Stomach smooth muscle (tissue), 2 donors: ENCODE measurements around the gene CYP2D6.

Experiments used
- H3K27ac ChIP-seq: one replicate; pipeline ENCODE4 v1.7.0; 2013; ENCODE audit warnings: mild to moderate bottlenecking, low read length, inconsistent platforms
- H3K27me3 ChIP-seq, 2 donors: one replicate each; pipeline ENCODE4 v1.7.0; 2013; ENCODE audit warnings: low read length in 2 of 2; ENCODE audit not compliant: insufficient read depth in 2 of 2, control insufficient read depth in 1 of 2
- H3K36me3 ChIP-seq, 2 donors: one replicate each; pipeline ENCODE4 v1.7.0; 2013; ENCODE audit warnings: low read length in 2 of 2; ENCODE audit not compliant: control insufficient read depth in 2 of 2, insufficient read depth in 2 of 2
- H3K4me1 ChIP-seq: one replicate; pipeline ENCODE4 v1.7.0; 2013; ENCODE audit warnings: low read length; ENCODE audit not compliant: control insufficient read depth, insufficient read depth
- H3K4me3 ChIP-seq, 2 donors: one replicate each; pipeline ENCODE4 v1.7.0; 2013; ENCODE audit warnings: low read length in 2 of 2
- H3K9ac ChIP-seq, 2 donors: one replicate each; pipeline ENCODE4 v1.7.0; 2013; ENCODE audit warnings: low read length in 2 of 2, mild to moderate bottlenecking in 1 of 2
- H3K9me3 ChIP-seq, 2 donors: one replicate each; pipeline ENCODE4 v1.7.0; 2013; ENCODE audit warnings: low read length in 2 of 2; ENCODE audit not compliant: control insufficient read depth in 2 of 2
- donor health status: healthy.
- donor health status: Pancreatic carcinoma.

CYP2D6 gene

DNA sequence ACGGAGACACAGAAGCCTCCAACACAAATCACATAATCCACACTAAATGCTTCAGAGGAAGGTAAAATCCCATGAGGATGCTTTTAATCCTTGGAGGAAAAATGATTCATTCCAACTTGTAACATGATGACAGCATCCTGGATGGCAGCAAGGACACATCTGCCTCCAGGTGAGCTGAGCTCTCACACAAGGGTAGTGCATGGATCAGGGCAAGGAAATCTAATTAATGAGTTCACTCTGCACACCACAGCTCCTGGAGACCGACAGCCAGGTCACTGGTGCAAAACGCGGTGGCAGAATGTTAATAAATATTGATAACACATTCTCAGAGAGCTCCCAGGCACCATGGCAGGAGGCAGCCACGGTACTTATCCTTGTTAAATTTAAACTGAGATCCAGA is 40.3 kb upstream of the CYP2D6 start:
- H3K4me3 ChIP-seq, result no peak overlapping the region
- H3K36me3 ChIP-seq, result peaks cover 0 to 9% of the 10 kb centered on the region in 2 donors
- H3K9ac ChIP-seq, result no peak overlapping the region
- H3K27ac ChIP-seq, result no peak overlapping the region
- peaks cover 26% of the 10 kb centered on the region for H3K4me1 ChIP-seq
- H3K27me3 ChIP-seq, result no peaks in the 10 kb centered on the region
- H3K9me3 ChIP-seq, result no peaks in the 10 kb centered on the region

GRCh38 chr22:42169055-42169469 is 38.5 kb upstream of the CYP2D6 start:
- H3K27ac ChIP-seq, result no peak overlapping the region
- H3K4me1 ChIP-seq, result peaks cover 26% of the 10 kb centered on the region
- no peak overlapping the region for H3K9ac ChIP-seq

DNA sequence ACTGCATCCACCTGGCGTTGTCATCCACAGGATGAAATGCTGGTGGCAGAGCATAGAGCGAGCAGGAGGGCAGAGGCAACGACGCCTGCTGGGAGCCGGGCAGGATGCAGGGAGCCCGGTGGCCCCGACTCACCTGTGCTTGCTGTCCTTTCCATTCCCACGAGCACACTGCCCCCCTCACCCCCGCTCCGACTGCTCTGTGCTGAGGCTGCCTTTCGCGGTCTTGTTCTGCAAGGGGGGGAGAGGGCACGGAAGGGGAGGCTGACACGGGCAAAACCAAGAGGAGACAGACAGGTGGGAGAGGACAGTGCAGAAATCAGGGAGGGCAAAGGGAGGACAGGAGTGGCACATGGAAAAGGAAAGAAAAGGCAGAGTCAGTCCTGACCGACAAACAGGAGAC is 37.9 kb upstream of the CYP2D6 start:
- Histone ChIP-seq H3K27me3 (no peaks in the 10 kb centered on the region), H3K4me3 (no peak overlapping the region), H3K36me3 (peaks cover 6 to 17% of the 10 kb centered on the region in 2 donors), H3K4me1 (peaks cover 26% of the 10 kb centered on the region), H3K9me3 (no peaks in the 10 kb centered on the region), H3K9ac (no peak overlapping the region), H3K27ac (no peak overlapping the region)

More at GRCh38 chr22:42169055-42169469, 38.5 kb upstream of the CYP2D6 start:
- Histone ChIP-seq H3K9me3 (no peaks in the 10 kb centered on the region), H3K27me3 (no peaks in the 10 kb centered on the region), H3K36me3 (peaks cover 6 to 17% of the 10 kb centered on the region in 2 donors), H3K4me3 (no peak overlapping the region)

- Histone ChIP-seq H3K4me1 (peaks cover 19% of the 10 kb centered on the region), H3K4me3 (no peak overlapping the region), H3K9me3 (no peaks in the 10 kb centered on the region), H3K27ac (no peak overlapping the region), H3K9ac (no peak overlapping the region), H3K36me3 (peaks cover 6 to 20% of the 10 kb centered on the region in 2 donors), H3K27me3 (no peaks in the 10 kb centered on the region)
Measured at GRCh38 chr22:42167066-42167465, 36.5 kb upstream of the CYP2D6 start.

DNA sequence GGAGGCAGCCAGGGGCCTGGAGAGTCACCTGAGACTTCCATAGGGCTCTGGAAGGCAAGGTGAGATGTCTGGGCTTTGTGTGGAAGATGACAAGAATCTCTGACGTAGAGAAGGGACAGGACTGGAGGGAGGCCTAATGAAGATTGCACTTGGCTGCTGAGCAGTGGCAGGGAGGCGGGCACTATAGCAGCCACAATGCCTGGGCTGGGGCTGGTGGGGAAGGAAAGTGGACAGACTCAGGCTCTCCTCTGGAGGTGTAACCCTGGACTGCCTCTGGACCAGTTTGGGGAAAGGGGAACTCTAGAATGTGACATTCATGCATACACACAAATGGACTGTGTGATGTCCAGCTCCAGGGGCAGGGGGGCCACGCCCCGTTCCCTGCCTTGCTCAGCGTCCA is 34.3 kb upstream of the CYP2D6 start:
- Histone ChIP-seq H3K36me3 (peaks cover 10 to 20% of the 10 kb centered on the region in 2 donors), H3K4me1 (peaks cover 6% of the 10 kb centered on the region), H3K4me3 (no peak overlapping the region), H3K9ac (no peak overlapping the region), H3K27me3 (no peaks in the 10 kb centered on the region), H3K27ac (no peak overlapping the region), H3K9me3 (no peaks in the 10 kb centered on the region)

DNA sequence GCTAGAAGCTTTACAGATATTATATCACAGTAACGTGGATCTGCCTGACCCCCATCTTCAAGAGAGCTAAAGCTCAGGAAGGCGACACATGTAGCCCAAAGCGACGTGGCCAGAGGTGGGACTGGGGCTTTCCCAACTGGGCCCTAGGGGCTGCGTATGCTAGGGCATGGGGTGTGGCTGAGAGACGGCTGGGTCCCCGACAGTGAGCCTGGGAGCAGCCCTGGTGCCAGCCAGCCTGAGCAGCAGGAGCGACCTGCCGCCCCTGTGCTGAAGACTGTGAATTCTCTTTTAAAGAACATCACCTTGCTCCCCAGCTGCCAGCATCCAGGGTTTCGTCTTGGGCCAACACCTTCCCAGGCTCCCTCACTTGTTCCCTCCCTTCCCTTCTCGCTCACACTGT is 32.9 kb upstream of the CYP2D6 start:
- Histone ChIP-seq H3K36me3 (peaks cover 10 to 15% of the 10 kb centered on the region in 2 donors), H3K4me3 (no peak overlapping the region), H3K27me3 (no peaks in the 10 kb centered on the region), H3K27ac (no peak overlapping the region), H3K9ac (no peak overlapping the region), H3K4me1 (no peaks in the 10 kb centered on the region), H3K9me3 (no peaks in the 10 kb centered on the region)

DNA sequence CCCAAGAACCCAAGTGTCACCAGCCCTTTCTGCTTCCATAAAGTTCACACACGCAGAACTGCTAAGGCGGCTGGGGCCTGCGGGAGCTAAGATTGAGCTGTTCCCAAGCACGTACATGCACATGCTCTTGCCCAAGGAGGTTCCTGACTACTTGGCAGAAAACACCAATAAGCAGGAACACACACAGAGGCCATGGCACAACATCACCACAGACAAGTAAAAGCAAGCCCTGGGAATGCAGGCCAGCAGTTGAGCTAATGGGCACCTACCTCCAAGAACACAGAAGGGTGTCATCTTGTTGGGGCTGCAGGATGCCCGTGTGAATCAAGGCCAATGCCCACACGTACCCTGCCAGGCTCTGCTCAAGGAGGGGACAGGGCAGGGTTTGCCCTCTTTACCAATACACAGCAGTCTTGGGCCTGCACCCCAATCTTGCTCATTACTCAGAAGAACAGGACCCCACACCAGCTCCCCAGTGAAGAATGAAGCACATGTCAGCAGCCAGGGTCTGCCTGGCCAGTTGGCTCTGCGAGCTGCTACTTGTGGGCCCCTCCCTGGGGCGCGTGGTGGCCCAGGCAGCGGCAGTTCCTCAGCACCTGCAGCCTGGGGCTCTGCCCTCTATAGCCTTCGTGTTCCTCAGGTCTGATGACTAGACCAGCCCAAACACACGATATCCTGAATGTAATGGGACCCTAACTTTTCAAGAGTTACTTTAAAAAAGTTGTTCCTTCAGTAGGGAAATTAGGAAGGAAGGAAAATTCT is 32.3 kb upstream of the CYP2D6 start:
- no peak overlapping the region for H3K4me3 ChIP-seq
- H3K4me1 ChIP-seq, result no peaks in the 10 kb centered on the region
- no peak overlapping the region for H3K9ac ChIP-seq
- no peaks in the 10 kb centered on the region for H3K27me3 ChIP-seq
- no peak overlapping the region for H3K27ac ChIP-seq
- H3K9me3 ChIP-seq, result no peaks in the 10 kb centered on the region
- peaks cover 10 to 12% of the 10 kb centered on the region in 2 donors for H3K36me3 ChIP-seq

DNA sequence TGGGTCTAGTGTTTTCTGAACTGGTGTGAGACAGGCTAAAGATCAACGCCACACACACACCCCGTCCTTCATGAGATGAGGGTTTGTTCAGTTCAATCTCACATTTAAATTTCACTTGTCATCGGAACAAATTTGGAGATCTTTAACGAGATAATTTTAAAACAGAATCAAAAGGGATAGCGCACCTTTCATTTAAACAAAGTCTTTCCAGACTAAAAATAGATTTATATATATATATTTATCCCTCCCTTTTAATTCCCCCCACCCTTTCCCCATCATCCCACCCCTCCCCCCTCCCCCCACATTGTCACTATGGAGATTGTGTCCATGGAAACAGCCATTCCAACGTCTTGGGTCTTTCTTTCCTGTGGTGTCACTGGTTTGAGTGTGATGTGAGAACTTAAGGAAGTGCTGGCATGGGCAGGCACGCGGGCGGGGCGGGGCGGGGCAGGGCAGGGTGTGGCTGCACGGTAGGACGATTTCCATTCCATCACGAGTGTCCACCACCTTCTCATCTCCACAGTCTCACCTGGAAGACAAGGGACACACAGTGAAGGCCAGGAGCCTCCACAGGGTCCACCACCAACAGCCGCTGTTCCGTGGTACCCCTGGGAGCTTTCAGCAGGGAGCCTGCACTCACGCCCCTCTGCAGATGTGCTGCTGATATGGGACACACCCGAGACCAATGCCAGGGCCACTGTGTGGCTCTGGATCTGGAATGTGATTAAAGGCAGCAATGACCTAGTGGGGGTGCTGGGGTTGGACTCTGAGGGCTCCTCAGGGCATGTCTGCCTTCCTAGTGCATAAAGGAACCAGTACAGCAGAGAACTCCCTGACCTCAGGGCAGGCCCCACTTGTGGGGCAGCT is 30.5 kb upstream of the CYP2D6 start:
- Histone ChIP-seq H3K9me3 (no peaks in the 10 kb centered on the region), H3K4me1 (no peaks in the 10 kb centered on the region), H3K4me3 (no peak overlapping the region), H3K36me3 (peaks cover 10 to 14% of the 10 kb centered on the region in 2 donors), H3K27ac (no peak overlapping the region), H3K27me3 (no peaks in the 10 kb centered on the region), H3K9ac (no peak overlapping the region)

DNA sequence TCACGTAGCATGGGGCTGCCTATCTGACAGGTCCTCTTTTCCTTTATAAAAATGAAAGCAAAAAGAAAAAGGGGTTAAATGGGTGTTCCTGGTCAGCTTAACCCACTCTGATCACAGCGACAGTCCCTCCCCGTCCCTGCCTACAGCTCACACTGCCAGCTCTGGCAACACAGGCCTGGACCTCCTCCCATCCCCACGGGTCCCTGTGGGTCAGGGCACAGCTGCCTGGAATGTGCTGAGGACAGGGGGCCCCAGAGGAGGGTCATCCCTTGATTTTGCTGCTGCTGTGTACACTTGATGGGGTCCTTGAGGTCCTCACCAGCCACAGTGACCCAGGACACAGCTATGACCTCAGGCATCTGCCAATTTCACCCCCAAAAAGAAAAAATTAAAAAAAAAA is 29.6 kb upstream of the CYP2D6 start:
- H3K4me3 ChIP-seq, result no peak overlapping the region

DNA sequence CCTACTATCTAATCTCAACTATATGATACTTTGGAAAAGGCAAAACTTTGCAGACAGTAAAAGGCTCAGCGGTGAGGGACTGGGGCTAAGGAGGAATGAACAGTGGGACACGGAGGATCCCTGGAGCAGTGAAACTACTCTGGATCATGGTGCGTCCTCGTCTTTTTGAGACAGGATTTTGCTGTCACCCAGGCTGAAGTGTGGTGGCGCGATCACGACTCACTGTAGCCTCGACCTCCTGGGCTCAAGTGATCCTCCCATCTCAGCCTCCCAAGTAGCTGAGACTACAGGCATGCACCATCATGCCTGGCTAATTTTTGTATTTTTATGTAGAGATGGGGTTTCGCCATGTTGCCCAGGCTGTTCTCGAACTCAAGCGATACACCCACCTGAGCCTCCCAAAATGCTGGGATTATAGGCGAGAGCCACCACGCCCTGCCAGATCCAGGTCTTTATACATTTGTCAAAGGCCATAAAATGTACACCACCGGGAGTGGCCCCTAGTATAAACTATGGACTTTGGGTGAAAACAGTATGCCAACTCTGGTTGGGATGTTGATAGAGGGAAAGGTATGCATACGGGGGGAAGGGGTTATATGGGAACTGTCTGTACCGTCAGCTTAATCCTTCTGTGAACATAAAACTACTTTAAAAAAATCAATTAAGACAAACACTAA is 28.0 kb upstream of the CYP2D6 start:
- Histone ChIP-seq H3K4me1 (no peaks in the 10 kb centered on the region), H3K9ac (no peak overlapping the region), H3K4me3 (no peak overlapping the region), H3K27me3 (no peaks in the 10 kb centered on the region), H3K9me3 (no peaks in the 10 kb centered on the region), H3K27ac (no peak overlapping the region), H3K36me3 (peaks cover 4 to 16% of the 10 kb centered on the region in 2 donors)

More for the DNA sequence above, 29.6 kb upstream of the CYP2D6 start:
- no peaks in the 10 kb centered on the region for H3K9me3 ChIP-seq
- peaks cover 9 to 13% of the 10 kb centered on the region in 2 donors for H3K36me3 ChIP-seq
- no peak overlapping the region for H3K27ac ChIP-seq
- no peaks in the 10 kb centered on the region for H3K27me3 ChIP-seq
- H3K4me1 ChIP-seq, result no peaks in the 10 kb centered on the region
- no peak overlapping the region for H3K9ac ChIP-seq
